H1 (cell line): ENCODE measurements around the gene OGFOD1. TPM values are rescaled to one million over a fixed set of nuclear protein-coding genes. Genes with fewer than 3 reads are reported as not detected.

ENCODE experiments used
- ASH2L ChIP-seq: fragments of 200-600, 300-600 bp; sonication (generic); IDR thresholded peaks from one replicate; pipeline ENCODE4 v1.7.1; 2017; ENCODE audit warnings: low read length
- BCL11A ChIP-seq, 2 experiments: IDR thresholded peaks; one replicate each; pipeline ENCODE4 v1.6.1; 2011; ENCODE audit warnings: low read depth in 2 of 2, low read length in 2 of 2, mild to moderate bottlenecking in 2 of 2
- BRCA1 ChIP-seq: IDR thresholded peaks from 2 replicates; pipeline ENCODE4 v1.6.1; 2012; ENCODE audit warnings: low read depth, low read length, improper control_type of control experiment
- CEBPB ChIP-seq: IDR thresholded peaks from 2 replicates; pipeline ENCODE4 v1.6.1; 2012; ENCODE audit warnings: low read depth, low read length
- CHD2 ChIP-seq: IDR thresholded peaks from 2 replicates; pipeline ENCODE4 v1.6.1; 2012; ENCODE audit warnings: low read length, improper control_type of control experiment
- CREB1 ChIP-seq: IDR thresholded peaks from 2 replicates; pipeline ENCODE4 v1.6.1; 2012; ENCODE audit warnings: inconsistent platforms
- E2F6 ChIP-seq: IDR thresholded peaks from 2 replicates; pipeline ENCODE4 v1.6.1; 2012; ENCODE audit warnings: inconsistent platforms
- EGR1 ChIP-seq: IDR thresholded peaks from 2 replicates; pipeline ENCODE4 v1.6.1; 2011; ENCODE audit warnings: low read depth, low read length, borderline replicate concordance
- EP300 ChIP-seq, 2 experiments: IDR thresholded peaks; 1 replicate in 1 of 2; 2 replicates in 1 of 2; pipeline ENCODE4 v1.6.1; 2011 to 2012; ENCODE audit warnings: low read depth in 2 of 2, low read length in 2 of 2, mild to moderate bottlenecking in 2 of 2, borderline replicate concordance in 1 of 2, inconsistent platforms in 1 of 2, moderate library complexity in 1 of 2
- GTF2F1 ChIP-seq: IDR thresholded peaks from 2 replicates; pipeline ENCODE4 v1.6.1; 2012; ENCODE audit warnings: low read depth, low read length, improper control_type of control experiment, borderline replicate concordance
- HDAC2 ChIP-seq, 2 experiments: fragments of 300-600 bp in 1 of 2; sonication (generic) in 1 of 2; IDR thresholded peaks; 2 replicates each; pipeline ENCODE4 v1.6.1; 2011 to 2012; ENCODE audit warnings: low read depth in 2 of 2, low read length in 2 of 2, mild to moderate bottlenecking in 2 of 2, moderate library complexity in 2 of 2, borderline replicate concordance in 1 of 2, inconsistent platforms in 1 of 2
- KDM1A ChIP-seq: fragments of 200-600, 300-600 bp; sonication (generic); IDR thresholded peaks from 2 replicates; pipeline ENCODE4 v1.7.1; 2016; ENCODE audit warnings: mild to moderate bottlenecking, low read length, borderline replicate concordance
- KDM4A ChIP-seq: IDR thresholded peaks from one replicate; pipeline ENCODE4 v1.7.1; 2012; ENCODE audit warnings: low read depth, mild to moderate bottlenecking, moderate library complexity, low read length, inconsistent platforms; ENCODE audit not compliant: severe bottlenecking
- MAX ChIP-seq: IDR thresholded peaks from 2 replicates; pipeline ENCODE4 v1.6.1; 2012; ENCODE audit warnings: inconsistent platforms
- NANOG ChIP-seq: IDR thresholded peaks from 2 replicates; pipeline ENCODE4 v1.6.1; 2011; ENCODE audit warnings: low read length, low read depth, mild to moderate bottlenecking, inconsistent platforms; ENCODE audit not compliant: insufficient read depth, poor library complexity, severe bottlenecking
- RBBP5 ChIP-seq: IDR thresholded peaks from 2 replicates; pipeline ENCODE4 v1.7.1; 2012; ENCODE audit warnings: low read depth, mild to moderate bottlenecking, inconsistent platforms, low read length, moderate library complexity, borderline replicate concordance
- RFX5 ChIP-seq: IDR thresholded peaks from 2 replicates; pipeline ENCODE4 v1.6.1; 2011; ENCODE audit warnings: low read depth, low read length, improper control_type of control experiment, borderline replicate concordance
- RNF2 ChIP-seq: fragments of 200-900, 300-1000 bp; sonication (generic); IDR thresholded peaks from 2 replicates; pipeline ENCODE4 v1.7.1; 2016; ENCODE audit warnings: borderline replicate concordance, low read depth, mild to moderate bottlenecking, antibody characterized with exemption, low read length; ENCODE audit not compliant: poor library complexity, severe bottlenecking; ENCODE audit errors: missing control alignments
- SRF ChIP-seq: IDR thresholded peaks from 2 replicates; pipeline ENCODE4 v1.6.1; 2011; ENCODE audit warnings: mild to moderate bottlenecking, low read depth, low read length, moderate library complexity
- TAF7 ChIP-seq: optimal IDR thresholded peaks from 2 replicates; pipeline ENCODE3; 2011; ENCODE audit warnings: low read depth, mild to moderate bottlenecking, inconsistent platforms, low read length, moderate library complexity, borderline replicate concordance
- USF2 ChIP-seq: IDR thresholded peaks from 2 replicates; pipeline ENCODE4 v1.6.1; 2011; ENCODE audit warnings: low read length, improper control_type of control experiment
- polyA plus RNA-seq, 7 experiments: library from polyadenylated mRNA; depleted of rRNA in 3 of 7; stranded (reverse) in 5 of 7; unstranded in 2 of 7; fragments of >200 nt in 5 of 7; fragments of 200-250 nt in 2 of 7; gene quantifications; 1 replicate in 5 of 7; 2 replicates in 1 of 7; 4 replicates in 1 of 7; pipeline versions ENCODE4 v1.2.1 to v1.2.3, GENCODE V29; 2011 to 2013; ENCODE audit warnings: missing spikeins in 2 of 7, mixed read lengths in 2 of 7
- total RNA-seq: library from RNA; stranded (reverse); fragmentation: NEBNext Ultra II Directional; extraction: Animal tissue kit (Norgen Biotek cat#: 25700); gene quantifications from 2 replicates; pipeline ENCODE4 v1.2.1, GENCODE V29; 2021

The OGFOD1 gene
- total and polyA plus RNA-seq, 2 of the 8 experiments (the other 6 are each of a cell fraction or from before 2014, with no cell fraction given): 24.6 to 61.4 TPM

- TF ChIP-seq HDAC2 (IDR thresholded peaks at IDR 0.05; ENCODE audit: borderline replicate concordance in 1 of 2, low read depth in 2 of 2, low read length in 2 of 2) (0 out of 4 replicates have a peak, but pooled peaks of 1 of the 2 experiments have one; percentile 56), RBBP5 (peak; percentile 81; the same call in 1 of the 2 replicates), EGR1 (no peak), NANOG (no peak), USF2 (no peak), KDM1A (no peak), E2F6 (no peak), TAF7 (no peak), MAX (peak; percentile 43; the same call in 1 of the 2 replicates), CEBPB (no peak), BCL11A (IDR thresholded peaks at IDR 0.05; ENCODE audit: low read depth in 2 of 2, low read length in 2 of 2) (no peak), RFX5 (no peak), EP300 (IDR thresholded peaks at IDR 0.05; ENCODE audit: borderline replicate concordance in 1 of 2, low read depth in 2 of 2, low read length in 2 of 2) (no peak), SRF (no peak), RNF2 (no peak), ASH2L (peak; percentile 88), CHD2 (no peak), GTF2F1 (no peak), CREB1 (no peak), BRCA1 (no peak), KDM4A (peak; percentile 96)
Measured at GRCh38 chr16:56519459-56520250, 68.3 kb downstream of the OGFOD1 start, which contains the start of gene BBS2 (continued).
